HEK293 (cell line): ENCODE results near the gene CAB39.

ENCODE experiments used
- ZNF514 ChIP-seq: fragments of 450-650 bp; formaldehyde crosslinking; IDR thresholded peaks from 2 replicates; pipeline ENCODE4 v1.5.1; 2016; ENCODE audit warnings: missing biosample characterization, missing genetic modification characterization
- TF ChIP-seq, protein P1 (sequence below): fragments of 450-650 bp; formaldehyde crosslinking; IDR thresholded peaks from 2 replicates; pipeline ENCODE4 v1.5.1; 2016; ENCODE audit warnings: missing biosample characterization, missing genetic modification characterization
- TF ChIP-seq, protein P2 (sequence below): fragments of 450-650 bp; formaldehyde crosslinking; conservative IDR thresholded peaks from 2 replicates; pipeline ENCODE4 v1.5.1; 2016; ENCODE audit warnings: low read depth, missing biosample characterization, missing genetic modification characterization

DNA sequence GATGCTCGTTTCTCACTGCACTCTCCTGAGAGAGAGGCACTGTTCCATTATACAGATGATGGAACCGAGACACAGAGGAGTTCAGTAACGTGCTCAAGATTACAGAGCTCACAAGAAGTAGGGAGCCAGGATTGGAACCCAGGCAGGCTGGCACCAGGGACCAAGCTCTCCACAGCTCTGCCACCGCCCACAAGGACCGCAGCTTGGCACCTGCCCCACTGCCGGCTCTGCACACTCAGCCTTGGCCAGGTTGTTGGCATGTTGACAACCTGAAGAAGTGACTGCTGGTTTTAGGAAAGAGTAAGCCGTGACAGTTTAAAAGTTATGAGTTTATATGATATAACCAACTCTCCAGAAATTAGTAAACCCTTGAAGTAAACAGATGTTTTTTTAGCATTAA, 104.1 kb downstream of the CAB39 start:
- TF ChIP-seq, protein P1, sequence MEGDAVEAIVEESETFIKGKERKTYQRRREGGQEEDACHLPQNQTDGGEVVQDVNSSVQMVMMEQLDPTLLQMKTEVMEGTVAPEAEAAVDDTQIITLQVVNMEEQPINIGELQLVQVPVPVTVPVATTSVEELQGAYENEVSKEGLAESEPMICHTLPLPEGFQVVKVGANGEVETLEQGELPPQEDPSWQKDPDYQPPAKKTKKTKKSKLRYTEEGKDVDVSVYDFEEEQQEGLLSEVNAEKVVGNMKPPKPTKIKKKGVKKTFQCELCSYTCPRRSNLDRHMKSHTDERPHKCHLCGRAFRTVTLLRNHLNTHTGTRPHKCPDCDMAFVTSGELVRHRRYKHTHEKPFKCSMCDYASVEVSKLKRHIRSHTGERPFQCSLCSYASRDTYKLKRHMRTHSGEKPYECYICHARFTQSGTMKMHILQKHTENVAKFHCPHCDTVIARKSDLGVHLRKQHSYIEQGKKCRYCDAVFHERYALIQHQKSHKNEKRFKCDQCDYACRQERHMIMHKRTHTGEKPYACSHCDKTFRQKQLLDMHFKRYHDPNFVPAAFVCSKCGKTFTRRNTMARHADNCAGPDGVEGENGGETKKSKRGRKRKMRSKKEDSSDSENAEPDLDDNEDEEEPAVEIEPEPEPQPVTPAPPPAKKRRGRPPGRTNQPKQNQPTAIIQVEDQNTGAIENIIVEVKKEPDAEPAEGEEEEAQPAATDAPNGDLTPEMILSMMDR (tag by site-specific recombination), result no peak
- TF ChIP-seq ZNF514 (tag by site-specific recombination), result no peak
- TF ChIP-seq, protein P2, sequence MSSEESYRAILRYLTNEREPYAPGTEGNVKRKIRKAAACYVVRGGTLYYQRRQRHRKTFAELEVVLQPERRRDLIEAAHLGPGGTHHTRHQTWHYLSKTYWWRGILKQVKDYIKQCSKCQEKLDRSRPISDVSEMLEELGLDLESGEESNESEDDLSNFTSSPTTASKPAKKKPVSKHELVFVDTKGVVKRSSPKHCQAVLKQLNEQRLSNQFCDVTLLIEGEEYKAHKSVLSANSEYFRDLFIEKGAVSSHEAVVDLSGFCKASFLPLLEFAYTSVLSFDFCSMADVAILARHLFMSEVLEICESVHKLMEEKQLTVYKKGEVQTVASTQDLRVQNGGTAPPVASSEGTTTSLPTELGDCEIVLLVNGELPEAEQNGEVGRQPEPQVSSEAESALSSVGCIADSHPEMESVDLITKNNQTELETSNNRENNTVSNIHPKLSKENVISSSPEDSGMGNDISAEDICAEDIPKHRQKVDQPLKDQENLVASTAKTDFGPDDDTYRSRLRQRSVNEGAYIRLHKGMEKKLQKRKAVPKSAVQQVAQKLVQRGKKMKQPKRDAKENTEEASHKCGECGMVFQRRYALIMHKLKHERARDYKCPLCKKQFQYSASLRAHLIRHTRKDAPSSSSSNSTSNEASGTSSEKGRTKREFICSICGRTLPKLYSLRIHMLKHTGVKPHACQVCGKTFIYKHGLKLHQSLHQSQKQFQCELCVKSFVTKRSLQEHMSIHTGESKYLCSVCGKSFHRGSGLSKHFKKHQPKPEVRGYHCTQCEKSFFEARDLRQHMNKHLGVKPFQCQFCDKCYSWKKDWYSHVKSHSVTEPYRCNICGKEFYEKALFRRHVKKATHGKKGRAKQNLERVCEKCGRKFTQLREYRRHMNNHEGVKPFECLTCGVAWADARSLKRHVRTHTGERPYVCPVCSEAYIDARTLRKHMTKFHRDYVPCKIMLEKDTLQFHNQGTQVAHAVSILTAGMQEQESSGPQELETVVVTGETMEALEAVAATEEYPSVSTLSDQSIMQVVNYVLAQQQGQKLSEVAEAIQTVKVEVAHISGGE (tag by site-specific recombination), result no peak
